GM21717 (cell line): Measurements from ENCODE around the gene KCND1.

Experiments
- ATAC-seq: cut with Tn5 transposase; IDR thresholded peaks from one replicate; pipeline ENCODE4 v1.9.1; 2021; ENCODE audit warnings: mild to moderate bottlenecking, moderate library complexity; ENCODE audit not compliant: unreplicated experiment

Gene KCND1

GRCh38 chrX:48975041-48975440 is 3.4 kb upstream of the KCND1 start:
- ATAC-seq, result no peak

- no peak for ATAC-seq
These were observed 2.9 kb upstream of the KCND1 start for GRCh38 chrX:48974574-48974973.

- no peak for ATAC-seq
These were observed 2.4 kb upstream of the KCND1 start for GRCh38 chrX:48974033-48974432.

- ATAC-seq, result no peak
These were observed 848 bp upstream of the KCND1 start for GRCh38 chrX:48972220-48973164.

- no peak for ATAC-seq
These were observed 2.2 kb downstream of the KCND1 start for GRCh38 chrX:48969471-48969870.

- no peak for ATAC-seq
These were observed 3.3 kb downstream of the KCND1 start for GRCh38 chrX:48968377-48968776.

- no peak for ATAC-seq
These were observed 4.7 kb downstream of the KCND1 start for GRCh38 chrX:48966796-48967579.

- no peak for ATAC-seq
These were observed 5.7 kb downstream of the KCND1 start for GRCh38 chrX:48965959-48966358.

- no peak for ATAC-seq
These were observed 10.0 kb downstream of the KCND1 start for GRCh38 chrX:48961585-48962091.

GRCh38 chrX:48960291-48960690 is 11.4 kb downstream of the KCND1 start:
- no peak for ATAC-seq

- ATAC-seq, result no peak
These were observed 13.0 kb downstream of the KCND1 start for GRCh38 chrX:48958635-48959094.

- ATAC-seq, result peak; percentile 77
These were observed 13.6 kb downstream of the KCND1 start for GRCh38 chrX:48957827-48958634.

GRCh38 chrX:48957477-48957826 is 14.2 kb downstream of the KCND1 start, which contains the start of gene OTUD5:
Gene OTUD5 (minus strand): TSS chrX:48957607. CDS start chrX:48957570, 37 bp downstream.
- peak; percentile 34 for ATAC-seq

GRCh38 chrX:48956728-48957414 is 14.8 kb downstream of the KCND1 start:
- peak; percentile 1 for ATAC-seq

GRCh38 chrX:48948589-48948988 is 23.1 kb downstream of the KCND1 start:
- ATAC-seq, result no peak

- no peak for ATAC-seq
These were observed 25.9 kb downstream of the KCND1 start for GRCh38 chrX:48945517-48946348.

GRCh38 chrX:48942895-48943294 is 28.7 kb downstream of the KCND1 start:
- no peak for ATAC-seq

GRCh38 chrX:48940404-48940955 is 31.2 kb downstream of the KCND1 start:
- no peak for ATAC-seq
